ENCODE results near the gene VCAN.

GRCh38 chr5:83527722-83528438 is 56.3 kb downstream of the VCAN start:
- TF ChIP-seq CTCF (IDR thresholded peaks at IDR 0.05), result no peak
- TF ChIP-seq EZH2 (IDR thresholded peaks at IDR 0.05; ENCODE audit: borderline replicate concordance, insufficient read depth, low read depth, low read length, poor library complexity, severe bottlenecking), result no peak

Data from B cell (primary cell).